Mesenchymal stem cell (in vitro differentiated cells and primary cell): ENCODE data around the gene SLCO3A1.

Experiments used
- DNase-seq: peaks from one replicate; pipeline ENCODE4 v3.0.0-alpha.2; 2013
- H2AFZ ChIP-seq: one replicate; pipeline ENCODE4 v1.6.1; 2013; ENCODE audit warnings: low read depth, mild to moderate bottlenecking, control low read depth, inconsistent platforms, low read length, moderate library complexity
- H2AK5ac ChIP-seq: 2 replicates; pipeline ENCODE4 v1.6.1; 2013; ENCODE audit warnings: low read length, moderate library complexity, mild to moderate bottlenecking, inconsistent platforms; ENCODE audit not compliant: severe bottlenecking
- H2BK120ac ChIP-seq: one replicate; pipeline ENCODE4 v1.6.1; 2013; ENCODE audit warnings: low read depth, mild to moderate bottlenecking, inconsistent platforms, low read length, moderate library complexity
- H2BK12ac ChIP-seq, 2 experiments: one replicate each; pipeline ENCODE4 v1.6.1; 2013; ENCODE audit warnings: inconsistent platforms in 2 of 2, low read length in 2 of 2, mild to moderate bottlenecking in 2 of 2, moderate library complexity in 2 of 2, control low read depth in 1 of 2
- H2BK15ac ChIP-seq: one replicate; pipeline ENCODE4 v1.6.1; 2013; ENCODE audit warnings: mild to moderate bottlenecking, low read depth, inconsistent platforms; ENCODE audit not compliant: poor library complexity, severe bottlenecking
- H2BK5ac ChIP-seq: 2 replicates; pipeline ENCODE4 v1.6.1; 2013; ENCODE audit warnings: low read depth, mild to moderate bottlenecking, low read length, control low read depth, inconsistent platforms; ENCODE audit not compliant: poor library complexity, severe bottlenecking
- H3K14ac ChIP-seq, 2 experiments: one replicate each; pipeline ENCODE4 v1.6.1; 2013; ENCODE audit warnings: inconsistent platforms in 2 of 2, low read length in 2 of 2, control low read depth in 1 of 2, mild to moderate bottlenecking in 1 of 2, moderate library complexity in 1 of 2
- H3K18ac ChIP-seq, 2 experiments: one replicate each; pipeline ENCODE4 v1.6.1; 2013; ENCODE audit warnings: inconsistent platforms in 2 of 2, low read length in 2 of 2, control low read depth in 1 of 2, low read depth in 1 of 2, mild to moderate bottlenecking in 1 of 2
- H3K23ac ChIP-seq, 2 experiments: one replicate each; pipeline ENCODE4 v1.6.1; 2013; ENCODE audit warnings: inconsistent platforms in 2 of 2, low read length in 2 of 2, mild to moderate bottlenecking in 2 of 2, moderate library complexity in 2 of 2, control low read depth in 1 of 2
- H3K27ac ChIP-seq: 2 replicates; pipeline ENCODE4 v1.5.1; 2013; ENCODE audit warnings: mild to moderate bottlenecking, moderate library complexity, low read length, control low read depth, inconsistent platforms; ENCODE audit not compliant: poor library complexity, severe bottlenecking
- H3K27me3 ChIP-seq, 2 experiments: 2 replicates each; pipeline versions ENCODE4 v1.6.1 to v1.7.0; 2013; ENCODE audit warnings: low read length in 2 of 2, mild to moderate bottlenecking in 2 of 2, moderate library complexity in 2 of 2, control low read depth in 1 of 2, inconsistent platforms in 1 of 2; ENCODE audit not compliant: control insufficient read depth in 1 of 2, insufficient read depth in 1 of 2
- H3K36me3 ChIP-seq, 2 experiments: 2 replicates each; pipeline versions ENCODE4 v1.6.1 to v1.7.0; 2013; ENCODE audit warnings: low read length in 2 of 2, control low read depth in 1 of 2, inconsistent platforms in 1 of 2, low read depth in 1 of 2, mild to moderate bottlenecking in 1 of 2; ENCODE audit not compliant: insufficient read depth in 2 of 2, control insufficient read depth in 1 of 2
- H3K4ac ChIP-seq, 2 experiments: one replicate each; pipeline ENCODE4 v1.6.1; 2013; ENCODE audit warnings: inconsistent platforms in 2 of 2, low read length in 2 of 2, mild to moderate bottlenecking in 2 of 2, moderate library complexity in 2 of 2, control low read depth in 1 of 2, low read depth in 1 of 2
- H3K4me1 ChIP-seq: 2 replicates; pipeline ENCODE4 v1.6.1; 2013; ENCODE audit warnings: low read depth, low read length, control low read depth; ENCODE audit not compliant: control insufficient read depth, insufficient read depth
- H3K4me2 ChIP-seq: 2 replicates; pipeline ENCODE4 v1.6.1; 2013; ENCODE audit warnings: low read length, mild to moderate bottlenecking, inconsistent platforms; ENCODE audit not compliant: poor library complexity, severe bottlenecking
- H3K4me3 ChIP-seq, 2 experiments: 2 replicates each; pipeline versions ENCODE4 v1.5.1 to v1.7.0; 2013; ENCODE audit warnings: low read length in 2 of 2, mild to moderate bottlenecking in 2 of 2, control low read depth in 1 of 2, low read depth in 1 of 2; ENCODE audit not compliant: insufficient read depth in 1 of 2
- H3K79me1 ChIP-seq: replicated peaks from 2 replicates; pipeline ENCODE4 v1.6.1; 2013; ENCODE audit warnings: mild to moderate bottlenecking, control low read depth, low read length, inconsistent platforms; ENCODE audit not compliant: poor library complexity, severe bottlenecking
- H3K9ac ChIP-seq: 2 replicates; pipeline ENCODE4 v1.7.0; 2013; ENCODE audit warnings: mild to moderate bottlenecking, low read length, moderate library complexity
- H3K9me3 ChIP-seq: 2 replicates; pipeline ENCODE4 v1.7.0; 2013; ENCODE audit warnings: mild to moderate bottlenecking, low read length; ENCODE audit not compliant: control insufficient read depth
- H4K8ac ChIP-seq: one replicate; pipeline ENCODE4 v1.6.1; 2013; ENCODE audit warnings: inconsistent platforms, mild to moderate bottlenecking, low read length, moderate library complexity
- H4K91ac ChIP-seq: one replicate; pipeline ENCODE4 v1.6.1; 2013; ENCODE audit warnings: mild to moderate bottlenecking, low read length, inconsistent platforms
- WGBS: methylation state at CpG from one replicate; pipeline ENCODE4 v1.1.7; 2013; ENCODE audit warnings: mixed read lengths; 5-methylcytosine and 5-hydroxymethylcytosine counted together

SLCO3A1 gene

DNA sequence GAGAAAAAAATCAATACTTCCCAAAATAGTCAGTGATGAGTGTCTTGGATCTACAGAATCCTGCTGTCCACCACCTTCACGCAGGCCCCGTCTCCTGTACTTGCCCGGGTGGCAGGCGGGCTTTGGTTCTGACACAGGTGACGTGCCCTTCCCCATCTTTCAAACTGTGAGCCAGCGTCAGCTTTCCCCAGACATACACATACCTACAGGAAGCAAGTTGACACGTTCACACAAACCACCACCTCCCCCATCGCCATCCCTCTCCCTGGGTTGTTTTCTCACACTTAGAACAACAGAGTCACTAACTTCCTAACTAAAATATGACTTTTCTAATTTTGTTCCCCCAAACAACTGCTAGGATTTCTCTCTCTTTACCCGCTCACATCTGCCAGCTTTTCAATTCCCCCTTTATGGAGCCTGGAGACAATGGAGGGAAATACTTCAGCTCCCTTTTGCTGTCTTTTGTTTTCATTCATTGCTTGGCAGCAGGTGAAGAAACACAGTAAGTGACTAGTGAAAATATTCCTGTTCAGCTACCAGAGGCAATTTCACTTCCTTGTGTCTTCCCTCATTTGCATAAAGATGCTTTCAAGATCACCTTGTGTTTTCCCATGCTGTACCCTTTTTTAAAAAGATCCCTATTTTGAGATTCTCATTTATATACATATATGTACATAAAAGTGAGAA, 248.3 kb downstream of the SLCO3A1 start:
- Histone ChIP-seq H3K36me3 (peaks cover 0 to 19% of the 10 kb centered on the region in 2 experiments), H4K91ac (no peak overlapping the region), H4K8ac (no peak overlapping the region), H3K27me3 (peaks cover 0 to 6% of the 10 kb centered on the region in 2 experiments), H3K14ac (no peak overlapping the region), H3K4me3 (no peak overlapping the region), H3K9me3 (no peaks in the 10 kb centered on the region), H3K79me1 (no peaks in the 10 kb centered on the region), H3K18ac (no peak overlapping the region), H2BK12ac (no peak overlapping the region), H3K4me1 (peaks cover 6% of the 10 kb centered on the region), H3K4ac (no peak overlapping the region), H3K4me2 (no peak overlapping the region), H2BK15ac (no peak overlapping the region), H2BK5ac (no peak overlapping the region), H2AFZ (no peak overlapping the region), H3K23ac (no peak overlapping the region), H2BK120ac (no peak overlapping the region), H3K9ac (no peak overlapping the region), H2AK5ac (no peak overlapping the region), H3K27ac (no peak overlapping the region)
- no peak for DNase-seq
- WGBS = 63% methylated on average over 9 of the region's 9 CpGs

DNA sequence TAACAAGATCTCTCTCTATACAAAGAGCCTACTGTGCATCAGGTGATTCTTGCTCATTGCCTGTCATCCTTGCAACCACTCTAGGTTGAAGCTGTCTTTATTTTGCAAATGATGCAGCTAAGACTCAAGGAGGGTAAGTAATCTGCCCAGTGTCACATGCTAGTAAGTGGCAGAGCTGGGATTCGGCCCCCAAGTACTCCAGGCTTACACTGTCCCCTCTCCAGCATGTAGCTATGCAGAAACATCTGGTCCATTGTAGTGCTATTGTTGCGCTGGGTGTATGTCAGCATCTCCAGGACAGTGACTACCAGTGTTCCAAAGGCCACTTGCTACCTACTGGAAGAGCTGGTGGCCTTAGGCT, 248.9 kb downstream of the SLCO3A1 start:
- no peak overlapping the region for H3K23ac ChIP-seq
- H4K8ac ChIP-seq = no peak overlapping the region
- H2BK5ac ChIP-seq = no peak overlapping the region
- H3K4me1 ChIP-seq = peaks cover 5% of the 10 kb centered on the region
- no peak overlapping the region for H3K4me2 ChIP-seq
- H3K4me3 ChIP-seq = no peak overlapping the region
- 55% methylated on average over 2 of the region's 2 CpGs for WGBS
- H2BK120ac ChIP-seq = no peak overlapping the region
- H2BK12ac ChIP-seq = no peak overlapping the region
- H3K18ac ChIP-seq = no peak overlapping the region
- no peaks in the 10 kb centered on the region for H3K79me1 ChIP-seq
- peaks cover 0 to 6% of the 10 kb centered on the region in 2 experiments for H3K27me3 ChIP-seq
- H3K9me3 ChIP-seq = no peaks in the 10 kb centered on the region
- H4K91ac ChIP-seq = no peak overlapping the region
- H3K36me3 ChIP-seq = peaks cover 0 to 20% of the 10 kb centered on the region in 2 experiments
- no peak overlapping the region for H3K27ac ChIP-seq
- H2BK15ac ChIP-seq = no peak overlapping the region
- H2AFZ ChIP-seq = no peak overlapping the region
- no peak overlapping the region for H3K9ac ChIP-seq
- no peak overlapping the region for H3K14ac ChIP-seq
- no peak overlapping the region for H2AK5ac ChIP-seq
- DNase-seq = no peak
- no peak overlapping the region for H3K4ac ChIP-seq

DNA sequence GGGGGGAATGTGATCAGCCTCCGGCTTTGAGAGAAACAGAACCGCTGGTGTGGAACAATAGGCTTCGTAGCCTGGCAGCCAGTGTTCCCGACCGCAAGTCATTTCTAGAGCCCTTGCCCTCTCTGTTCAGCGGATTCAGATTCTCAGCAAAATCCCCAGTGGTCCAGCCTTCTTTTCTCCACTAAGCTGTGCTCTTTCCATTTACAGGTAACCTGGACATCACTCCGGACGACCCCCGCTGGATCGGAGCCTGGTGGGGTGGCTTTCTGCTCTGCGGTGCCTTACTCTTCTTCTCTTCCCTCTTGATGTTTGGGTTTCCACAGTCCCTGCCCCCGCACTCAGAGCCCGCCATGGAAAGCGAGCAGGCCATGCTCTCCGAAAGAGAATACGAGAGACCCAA, 250.6 kb downstream of the SLCO3A1 start:
- Histone ChIP-seq H2AFZ (no peak overlapping the region), H3K79me1 (no peaks in the 10 kb centered on the region), H3K18ac (no peak overlapping the region), H4K91ac (no peak overlapping the region), H2BK5ac (no peak overlapping the region), H2BK12ac (no peak overlapping the region), H3K4me3 (no peak overlapping the region), H3K9me3 (no peaks in the 10 kb centered on the region), H3K4me2 (no peak overlapping the region), H3K4me1 (peaks cover 3% of the 10 kb centered on the region), H3K4ac (no peak overlapping the region), H4K8ac (no peak overlapping the region), H2BK15ac (no peak overlapping the region), H3K36me3 (peaks cover 0 to 25% of the 10 kb centered on the region in 2 experiments), H3K14ac (no peak overlapping the region), H2BK120ac (no peak overlapping the region), H3K27me3 (peaks cover 0 to 6% of the 10 kb centered on the region in 2 experiments), H3K27ac (no peak overlapping the region), H3K9ac (no peak overlapping the region), H3K23ac (no peak overlapping the region), H2AK5ac (no peak overlapping the region)
- 84% methylated on average over 16 of the region's 16 CpGs for WGBS
- DNase-seq = no peak

DNA sequence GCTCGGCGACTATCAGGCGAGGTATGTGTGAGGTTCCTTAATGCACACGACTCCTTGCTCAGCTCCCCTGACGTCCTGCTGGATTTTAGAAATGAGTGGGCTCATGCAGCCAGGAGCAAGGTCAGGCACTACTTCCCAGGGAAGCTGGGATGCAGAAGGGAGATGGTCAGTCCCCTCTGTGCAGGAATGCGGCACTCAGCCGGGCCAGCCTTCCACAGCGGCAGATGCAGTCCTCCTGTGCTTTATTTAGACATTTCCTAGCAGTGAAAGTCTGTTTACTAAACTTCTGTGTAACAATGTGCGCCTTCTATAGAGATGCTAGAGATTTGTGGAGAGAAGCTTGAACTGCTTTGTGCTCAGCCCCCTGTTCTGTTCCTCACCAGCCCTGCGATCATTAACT, 252.1 kb downstream of the SLCO3A1 start:
- no peak overlapping the region for H2AFZ ChIP-seq
- H3K27ac ChIP-seq = no peak overlapping the region
- H3K9me3 ChIP-seq = no peaks in the 10 kb centered on the region
- no peak overlapping the region for H3K14ac ChIP-seq
- H2AK5ac ChIP-seq = no peak overlapping the region
- no peak for DNase-seq
- no peak overlapping the region for H2BK12ac ChIP-seq
- H3K9ac ChIP-seq = no peak overlapping the region
- no peak overlapping the region for H3K4me2 ChIP-seq
- WGBS = 83% methylated on average over 10 of the region's 10 CpGs
- no peak overlapping the region for H2BK120ac ChIP-seq
- no peak overlapping the region for H3K4ac ChIP-seq
- H2BK5ac ChIP-seq = no peak overlapping the region
- peaks cover 0 to 6% of the 10 kb centered on the region in 2 experiments for H3K27me3 ChIP-seq
- no peak overlapping the region for H4K91ac ChIP-seq
- peaks cover 3% of the 10 kb centered on the region for H3K4me1 ChIP-seq
- peaks cover 0 to 23% of the 10 kb centered on the region in 2 experiments for H3K36me3 ChIP-seq
- no peak overlapping the region for H4K8ac ChIP-seq
- no peak overlapping the region for H3K23ac ChIP-seq
- no peak overlapping the region for H3K4me3 ChIP-seq
- no peaks in the 10 kb centered on the region for H3K79me1 ChIP-seq
- H2BK15ac ChIP-seq = no peak overlapping the region
- H3K18ac ChIP-seq = no peak overlapping the region
